Motor neuron (in vitro differentiated cells): ENCODE results near the gene PRKACA. TPM values are rescaled to one million over a fixed set of nuclear protein-coding genes. Genes with fewer than 3 reads are reported as not detected.

ENCODE experiments used
- ATAC-seq, 8 experiments: fragments of 200-7000 bp; cut with Tn5 transposase; replicated peaks in 6 of 8; 2 replicates each; pipeline ENCODE4 v1.8.0; 2021; ENCODE audit warnings: mild to moderate bottlenecking in 8 of 8, moderate library complexity in 8 of 8
- H3K27ac ChIP-seq, 2 donors: fragments of 250-450 bp; sonication (Bioruptor Pico); 2 replicates each; pipeline ENCODE4 v1.9.0; 2021; ENCODE audit warnings: antibody characterized with exemption in 2 of 2, mild to moderate bottlenecking in 2 of 2, moderate library complexity in 1 of 2
- H3K4me1 ChIP-seq, 2 donors: fragments of 250-450 bp; sonication (Bioruptor Pico); replicated peaks in 1 of 2; 2 replicates each; pipeline ENCODE4 v1.6.1; 2021; ENCODE audit warnings: antibody characterized with exemption in 2 of 2, mild to moderate bottlenecking in 2 of 2, moderate library complexity in 1 of 2
- H3K4me3 ChIP-seq, 5 donors: fragments of 250-450 bp; sonication (Bioruptor Pico); 2 replicates each; pipeline ENCODE4 v1.9.0; 2021; ENCODE audit warnings: antibody characterized with exemption in 5 of 5, mild to moderate bottlenecking in 5 of 5, moderate library complexity in 4 of 5
- WGBS, 10 experiments: fragments of 450-650 bp; shearing (Covaris generic); methylation state at CpG; one replicate each; pipeline ENCODE4 v1.0.0; 2022; 5-methylcytosine and 5-hydroxymethylcytosine counted together
- in situ Hi-C, 9 experiments: fragments of 400-800 bp; cut with MboI; loops; one replicate each; pipeline ENCODE4 v1.15.0; 2021; ENCODE audit warnings: low sequenced_read_pairs in 9 of 9, low pct_unique_long_range_greater_than_20kb in 2 of 9; ENCODE audit not compliant: unreplicated experiment in 9 of 9
- total RNA-seq, 8 experiments: library from RNA; unstranded; fragments of 300-600 nt; gene quantifications; 2 replicates each; pipeline versions ENCODE4 v1.2.3 to v1.2.4, GENCODE V29; 2022

The PRKACA gene
- total RNA-seq, 8 experiments from 2014 or later: 15.9 to 51.5 (median 31.9) TPM

DNA sequence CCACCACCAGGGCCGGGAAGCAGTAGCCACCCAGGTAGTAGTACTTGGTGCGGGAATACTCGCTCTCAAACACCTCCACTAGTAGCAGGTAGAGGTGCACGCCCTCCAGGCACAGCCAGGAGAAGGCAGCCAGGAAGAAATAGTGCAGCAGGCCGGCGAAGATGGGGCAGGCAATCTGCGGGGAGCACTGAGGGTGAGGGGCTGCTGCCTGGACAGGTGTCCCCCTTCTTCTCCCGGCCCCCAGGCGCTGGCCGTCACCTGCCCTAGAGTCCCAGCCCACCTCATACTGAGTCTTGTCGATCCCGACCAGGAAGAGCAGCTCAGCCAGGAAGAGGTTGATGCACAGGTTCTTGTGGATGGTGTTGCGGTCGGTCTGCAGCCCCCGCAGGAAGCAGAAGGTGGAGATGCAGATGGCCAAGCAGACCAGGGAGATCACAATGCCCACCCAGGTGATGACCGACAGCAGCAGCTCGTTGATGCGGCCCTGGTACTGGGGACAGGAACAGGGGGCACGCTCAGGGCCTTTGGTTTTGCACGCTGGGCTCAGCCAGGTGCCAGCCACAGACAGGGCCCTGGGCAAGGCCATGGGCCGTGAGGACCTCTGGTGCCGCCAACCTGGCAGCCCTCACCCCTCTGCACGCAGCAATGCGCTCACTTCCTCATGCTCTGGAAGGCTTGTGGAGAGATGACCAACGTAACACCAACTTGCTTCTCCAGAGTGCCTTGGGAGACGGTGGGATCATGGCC lies 39.6 kb upstream of the PRKACA start:
- in situ Hi-C loops: loop anchor here in 1 of 9 experiments (25.0 kb wide), 1 partner anchor 180 kb away; no protein-coding TSS in a partner anchor

DNA sequence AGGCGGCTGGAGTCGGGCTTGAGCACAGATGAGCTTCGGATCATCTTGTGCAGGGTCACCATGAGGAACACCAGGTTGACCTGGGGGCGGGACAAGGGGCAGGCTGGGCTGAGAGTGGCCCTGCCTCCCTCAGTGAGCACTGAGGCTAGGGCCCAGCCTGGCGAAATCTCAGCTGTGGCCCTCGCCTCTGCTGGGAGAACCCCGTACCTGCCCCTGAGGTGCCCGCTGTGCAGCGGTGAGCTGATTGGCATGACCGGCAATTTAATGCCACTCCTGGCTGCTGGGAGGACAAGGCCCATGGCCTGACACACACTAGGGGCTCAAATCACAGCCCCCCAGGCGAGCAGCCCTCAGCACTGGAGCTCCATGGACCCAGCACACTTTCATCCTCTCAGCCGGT lies 38.6 kb upstream of the PRKACA start:
- in situ Hi-C loops: loop anchor here in 1 of 9 experiments (25.0 kb wide), 1 partner anchor 181 kb away; no protein-coding TSS in a partner anchor
- Histone ChIP-seq H3K4me3 (no peak overlapping the region), H3K4me1 (no peaks in the 10 kb centered on the region), H3K27ac (no peak overlapping the region)
- WGBS, 10 experiments: no CpG with 5 or more reads among the region's 12 CpGs
- no peak for ATAC-seq

More for the DNA sequence above, 39.6 kb upstream of the PRKACA start:
- Histone ChIP-seq H3K4me1 (no peaks in the 10 kb centered on the region), H3K4me3 (no peak overlapping the region), H3K27ac (no peak overlapping the region)
- WGBS, 10 experiments: 90 to 100% (median 100%) methylated on average over 1 to 7 of the region's 26 CpGs; no CpG with 5 or more reads in 5 of the 10 experiments
- peak in 1 of 8 experiments; percentile 3 for ATAC-seq

- no peak overlapping the region for H3K4me3 ChIP-seq
- no peak for ATAC-seq
Measured at GRCh38 chr19:14155371-14155770, 37.8 kb upstream of the PRKACA start.

GRCh38 chr19:14152713-14153112 lies 35.2 kb upstream of the PRKACA start:
- Histone ChIP-seq H3K4me1 (peaks cover 19 to 25% of the 10 kb centered on the region in 2 donors), H3K27ac (no peak overlapping the region), H3K4me3 (no peak overlapping the region)
- WGBS, 10 experiments: 77 to 100% (median 96%) methylated on average over 1 to 5 of the region's 12 CpGs; no CpG with 5 or more reads in 4 of the 10 experiments
- no peak for ATAC-seq
- in situ Hi-C loops: loop anchor here in 1 of 9 experiments (25.0 kb wide), 1 partner anchor 185 kb away; no protein-coding TSS in a partner anchor

More at GRCh38 chr19:14155371-14155770, 37.8 kb upstream of the PRKACA start:
- no peak overlapping the region for H3K27ac ChIP-seq
- 86 to 100% (median 96%) methylated on average over 1 to 8 of the region's 17 CpGs; no CpG with 5 or more reads in 4 of the 10 experiments for WGBS, 10 experiments
- peaks cover 0 to under 1% of the 10 kb centered on the region in 2 donors for H3K4me1 ChIP-seq
- in situ Hi-C loops: loop anchor here in 1 of 9 experiments (25.0 kb wide), 1 partner anchor 182 kb away; no protein-coding TSS in a partner anchor

GRCh38 chr19:14150770-14151661 lies 33.5 kb upstream of the PRKACA start:
- Histone ChIP-seq H3K27ac (no peak overlapping the region), H3K4me1 (peaks cover 19 to 25% of the 10 kb centered on the region in 2 donors), H3K4me3 (no peak overlapping the region)
- in situ Hi-C loops: loop anchor here in 1 of 9 experiments (25.0 kb wide), 1 partner anchor 186 kb away; no protein-coding TSS in a partner anchor
- ATAC-seq: no peak
- 96 to 100% (median 100%) methylated on average over 1 to 10 of the region's 47 CpGs; no CpG with 5 or more reads in 7 of the 10 experiments for WGBS, 10 experiments

- Histone ChIP-seq H3K4me3 (no peak overlapping the region), H3K27ac (no peak overlapping the region), H3K4me1 (peaks cover 19 to 25% of the 10 kb centered on the region in 2 donors)
- in situ Hi-C loops: loop anchor here in 1 of 9 experiments (25.0 kb wide), 1 partner anchor 187 kb away; no protein-coding TSS in a partner anchor
- ATAC-seq: peak in 4 of 8 experiments; percentile 4 to 14 (median 5)
- 0 to 83% (median 20%) methylated on average over 1 to 2 of the region's 10 CpGs; no CpG with 5 or more reads in 4 of the 10 experiments for WGBS, 10 experiments
Measured at GRCh38 chr19:14150041-14150769, 32.6 kb upstream of the PRKACA start.

DNA sequence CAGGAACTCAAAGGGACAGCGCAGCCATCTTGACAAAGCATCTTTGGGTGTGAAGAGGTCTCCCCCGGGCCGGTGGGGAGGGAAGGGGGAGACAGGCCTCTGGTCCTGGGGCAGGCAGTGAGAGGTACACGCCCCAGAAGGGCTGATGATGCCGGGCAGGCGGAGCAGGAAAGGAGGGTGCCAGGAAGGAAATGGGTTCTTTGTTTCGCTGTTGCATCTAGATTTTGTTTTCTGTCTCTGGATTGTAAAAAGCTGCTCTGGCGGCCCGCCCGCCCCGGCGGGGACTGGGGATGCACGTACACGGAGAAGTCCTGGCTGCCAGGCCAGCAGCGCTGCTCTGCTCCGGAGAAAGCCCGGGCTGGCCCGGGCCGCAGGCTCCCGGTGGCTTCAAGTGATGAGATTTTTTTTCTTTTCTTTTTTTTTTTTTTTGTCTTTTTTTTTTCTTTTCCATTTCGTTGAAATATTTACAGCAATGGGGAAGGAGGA lies 32.0 kb upstream of the PRKACA start:
- peak; percentile 37 to 61 (median 46) for ATAC-seq
- H3K27ac ChIP-seq: peak overlapping the region in 1 of 2 donors; percentile 58
- peaks cover 19 to 25% of the 10 kb centered on the region in 2 donors for H3K4me1 ChIP-seq
- H3K4me3 ChIP-seq: no peak overlapping the region
- in situ Hi-C loops: loop anchor here in 2 of 9 experiments (25.0 kb wide), 2 partner anchors 188 to 263 kb away; partner anchors contain the start of gene DDX39A (in 1 of the 2)
- WGBS, 10 experiments: 0 to 62% (median 12%) methylated on average over 1 to 14 of the region's 21 CpGs; no CpG with 5 or more reads in 2 of the 10 experiments

DNA sequence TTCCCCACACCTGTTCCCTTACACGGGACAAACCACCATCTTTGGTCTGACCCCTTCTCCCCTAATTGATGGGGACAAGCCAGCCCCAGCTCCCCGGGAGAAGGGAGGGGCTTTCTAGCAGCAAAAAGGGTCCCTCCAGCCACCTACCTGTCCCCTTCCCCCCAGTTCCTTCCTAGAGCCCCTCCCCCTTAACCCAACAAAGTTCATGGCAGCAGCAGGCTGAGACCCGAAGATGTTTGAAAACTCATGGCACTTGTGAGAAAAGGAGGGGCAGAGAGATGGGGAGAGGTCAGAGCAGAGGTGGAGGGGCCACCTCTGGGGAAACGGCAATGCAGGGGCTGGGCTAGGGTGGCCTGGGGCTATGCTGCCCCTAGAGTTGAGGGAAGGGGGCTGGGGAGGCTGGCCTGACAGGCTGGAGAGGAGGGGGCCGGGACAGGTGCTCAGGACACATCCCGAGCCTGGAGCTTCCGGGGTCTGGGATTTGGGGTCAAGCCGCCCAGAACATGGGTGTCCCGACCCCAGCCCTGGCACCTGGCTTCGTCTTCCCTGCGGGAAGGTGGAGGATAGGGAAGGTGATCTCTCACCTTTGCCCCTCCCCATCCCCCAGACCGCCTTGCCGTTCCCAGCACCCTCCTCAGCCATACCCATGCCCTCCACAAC lies 31.3 kb upstream of the PRKACA start:
- WGBS, 10 experiments: 40 to 71% methylated on average over 1 to 2 of the region's 13 CpGs; no CpG with 5 or more reads in 8 of the 10 experiments

DNA sequence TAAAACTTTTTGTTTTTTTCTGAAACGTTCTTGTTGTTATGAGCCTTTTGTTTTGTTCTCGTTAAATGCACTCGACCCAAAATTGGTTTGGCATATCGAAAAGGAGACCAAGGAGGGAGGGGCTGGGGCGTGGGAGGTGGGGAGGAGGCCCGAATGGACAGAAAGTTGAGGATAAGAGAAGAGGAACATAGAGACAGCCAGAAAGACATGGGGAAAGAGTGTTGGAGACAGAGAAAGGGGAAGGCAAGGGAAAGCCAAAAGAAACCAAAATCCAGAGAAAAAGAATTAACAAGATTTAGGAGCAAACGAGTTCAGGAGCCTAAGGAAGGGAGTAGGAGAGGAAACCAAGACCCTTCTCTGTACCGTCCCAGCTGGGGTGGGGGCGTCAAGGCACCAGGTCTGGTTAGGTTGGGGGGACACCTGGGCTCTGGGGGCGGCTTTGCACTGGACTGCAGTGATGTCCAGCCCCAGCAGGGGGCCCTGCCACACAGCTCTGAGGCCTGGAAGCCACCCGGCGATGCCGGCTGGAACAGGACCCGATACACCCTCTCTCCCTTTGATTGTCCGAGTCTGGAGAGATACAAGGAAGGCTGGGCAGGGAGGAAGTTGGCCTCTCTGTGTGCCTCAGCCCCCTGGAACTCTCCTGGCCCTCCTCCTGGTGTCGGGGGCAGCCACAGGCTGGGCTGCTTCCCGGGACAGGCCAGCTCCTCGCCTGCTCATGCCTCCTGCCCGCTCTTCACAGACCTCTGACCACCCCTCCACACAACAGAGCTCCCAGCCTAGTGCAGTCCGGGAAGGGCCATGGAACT lies 30.4 kb upstream of the PRKACA start:
- in situ Hi-C loops: loop anchor here in 2 of 9 experiments (25.0 kb wide), 2 partner anchors 189 to 264 kb away; partner anchors contain the start of gene DDX39A (in 1 of the 2)
- ATAC-seq: peak; percentile 55 to 91 (median 88)
- Histone ChIP-seq H3K4me1 (peaks cover 19 to 25% of the 10 kb centered on the region in 2 donors), H3K4me3 (no peak overlapping the region), H3K27ac (peak overlapping the region in 1 of 2 donors; percentile 49)
- WGBS, 10 experiments: 31 to 87% (median 75%) methylated on average over 2 to 7 of the region's 20 CpGs; no CpG with 5 or more reads in 1 of the 10 experiments

More for the DNA sequence above, 31.3 kb upstream of the PRKACA start:
- in situ Hi-C loops: loop anchor here in 2 of 9 experiments (25.0 kb wide), 2 partner anchors 188 to 263 kb away; partner anchors contain the start of gene DDX39A (in 1 of the 2)
- ATAC-seq: no peak
- H3K4me1 ChIP-seq: peaks cover 19 to 25% of the 10 kb centered on the region in 2 donors
- H3K4me3 ChIP-seq: no peak overlapping the region
- peak overlapping the region in 1 of 2 donors; percentile 58 for H3K27ac ChIP-seq

- ATAC-seq: peak in 1 of 8 experiments; percentile 3
- 50 to 100% (median 83%) methylated on average over 1 to 2 of the region's 7 CpGs; no CpG with 5 or more reads in 5 of the 10 experiments for WGBS, 10 experiments
- in situ Hi-C loops: loop anchor here in 2 of 9 experiments (25.0 kb wide), 2 partner anchors 190 to 265 kb away; partner anchors contain the start of gene DDX39A (in 1 of the 2)
Measured at GRCh38 chr19:14146789-14147216, 29.2 kb upstream of the PRKACA start.

More at GRCh38 chr19:14146789-14147216, 29.2 kb upstream of the PRKACA start:
- Histone ChIP-seq H3K27ac (no peak overlapping the region), H3K4me3 (no peak overlapping the region), H3K4me1 (peaks cover 19 to 29% of the 10 kb centered on the region in 2 donors)
